HG02885 (cell line): ENCODE results near the gene ZBTB11.
"Not testable (repeated sequence)": the region's sequence is repeated elsewhere in the genome, so short reads cannot be mapped to it uniquely, and the experiment has no call there.

ENCODE experiments used
- ATAC-seq: cut with Tn5 transposase; IDR thresholded peaks from one replicate; pipeline ENCODE4 v1.9.1; 2021; ENCODE audit warnings: mild to moderate bottlenecking; ENCODE audit not compliant: unreplicated experiment, poor library complexity

ZBTB11 gene

GRCh38 chr3:101691685-101692671 lies 15.0 kb upstream of the ZBTB11 start:
- not testable (repeated sequence) for ATAC-seq

- ATAC-seq, result peak; percentile 34
Measured at GRCh38 chr3:101690972-101691371, 14.0 kb upstream of the ZBTB11 start.

- ATAC-seq, result no peak
Measured at GRCh38 chr3:101689286-101689685, 12.4 kb upstream of the ZBTB11 start.

GRCh38 chr3:101687142-101687931 lies 10.4 kb upstream of the ZBTB11 start:
- no peak for ATAC-seq

- ATAC-seq, result peak; percentile 9
Measured at GRCh38 chr3:101685870-101686307, 9.0 kb upstream of the ZBTB11 start.

- ATAC-seq, result no peak
Measured at GRCh38 chr3:101685050-101685400, 8.1 kb upstream of the ZBTB11 start.

- no peak for ATAC-seq
Measured at GRCh38 chr3:101680466-101680865, 3.5 kb upstream of the ZBTB11 start.

GRCh38 chr3:101678837-101679236 lies 1.9 kb upstream of the ZBTB11 start:
- not testable (repeated sequence) for ATAC-seq

GRCh38 chr3:101677436-101678286 lies 729 bp upstream of the ZBTB11 start:
- no peak for ATAC-seq

- peak; percentile 85 for ATAC-seq
Measured at GRCh38 chr3:101676216-101676764, 642 bp downstream of the ZBTB11 start.

GRCh38 chr3:101675709-101676215 lies 1.2 kb downstream of the ZBTB11 start:
- ATAC-seq, result no peak

GRCh38 chr3:101674518-101674917 lies 2.4 kb downstream of the ZBTB11 start:
- no peak for ATAC-seq

- ATAC-seq, result no peak
Measured at GRCh38 chr3:101673953-101674352, 3.0 kb downstream of the ZBTB11 start.

GRCh38 chr3:101671014-101671413 lies 5.9 kb downstream of the ZBTB11 start:
- ATAC-seq, result no peak

- no peak for ATAC-seq
Measured at GRCh38 chr3:101667844-101668243, 9.1 kb downstream of the ZBTB11 start.

GRCh38 chr3:101667331-101667730 lies 9.6 kb downstream of the ZBTB11 start:
- ATAC-seq, result no peak

- ATAC-seq, result peak; percentile 39
Measured at GRCh38 chr3:101665851-101666250, 11.1 kb downstream of the ZBTB11 start.

- ATAC-seq, result no peak
Measured at GRCh38 chr3:101665357-101665756, 11.6 kb downstream of the ZBTB11 start.

- no peak for ATAC-seq
Measured at GRCh38 chr3:101660714-101661113, 16.2 kb downstream of the ZBTB11 start.

- ATAC-seq, result no peak
Measured at GRCh38 chr3:101656651-101657050, 20.3 kb downstream of the ZBTB11 start.
